ENCODE data around the gene PDK4. TPM values are rescaled to one million over a fixed set of nuclear protein-coding genes. Genes with fewer than 3 reads are reported as not detected.
"Not testable (repeated sequence)": the region's sequence is repeated elsewhere in the genome, so short reads cannot be mapped to it uniquely, and the experiment has no call there.

The PDK4 gene
- polyA plus RNA-seq, 12 donors: 9.9 to 26.3 (median 15.3) TPM; not detected in 1

- no peak for DNase-seq
Observed at GRCh38 chr7:95581467-95581866, 14.8 kb downstream of the PDK4 start.

- DNase-seq: no peak
Observed at GRCh38 chr7:95579318-95579717, 17.0 kb downstream of the PDK4 start.

- DNase-seq: no peak
Observed at GRCh38 chr7:95578299-95578855, 17.9 kb downstream of the PDK4 start.

GRCh38 chr7:95577137-95577536 lies 19.2 kb downstream of the PDK4 start:
- no peak for DNase-seq

GRCh38 chr7:95569720-95570119 lies 26.6 kb downstream of the PDK4 start:
- no peak for DNase-seq

- DNase-seq: no peak
Observed at GRCh38 chr7:95560674-95561073, 35.6 kb downstream of the PDK4 start.

GRCh38 chr7:95558864-95559263 lies 37.5 kb downstream of the PDK4 start:
- no peak for DNase-seq

GRCh38 chr7:95556777-95557176 lies 39.5 kb downstream of the PDK4 start:
- DNase-seq: no peak

GRCh38 chr7:95553939-95554338 lies 42.4 kb downstream of the PDK4 start:
- DNase-seq: no peak

- not testable (repeated sequence) for DNase-seq
Observed at GRCh38 chr7:95552010-95552926, 44.0 kb downstream of the PDK4 start.

GRCh38 chr7:95550546-95550945 lies 45.8 kb downstream of the PDK4 start:
- DNase-seq: peak; percentile 24

GRCh38 chr7:95549818-95550529 lies 46.3 kb downstream of the PDK4 start:
- DNase-seq: peak; percentile 83

- peak; percentile 51 for DNase-seq
Observed at GRCh38 chr7:95547361-95548348, 48.7 kb downstream of the PDK4 start.

GRCh38 chr7:95546647-95547046 lies 49.7 kb downstream of the PDK4 start:
- no peak for DNase-seq

- no peak for DNase-seq
Observed at GRCh38 chr7:95545673-95546072, 50.6 kb downstream of the PDK4 start.

- DNase-seq: peak; percentile 57
Observed at GRCh38 chr7:95545007-95545615, 51.2 kb downstream of the PDK4 start.

- no peak for DNase-seq
Observed at GRCh38 chr7:95544171-95544570, 52.1 kb downstream of the PDK4 start.

GRCh38 chr7:95543312-95543711 lies 53.0 kb downstream of the PDK4 start:
- DNase-seq: no peak

- DNase-seq: no peak
Observed at GRCh38 chr7:95540366-95540765, 56.0 kb downstream of the PDK4 start.

- peak; percentile 48 for DNase-seq
Observed at GRCh38 chr7:95539426-95539825, 56.9 kb downstream of the PDK4 start.

GRCh38 chr7:95537468-95537867 lies 58.8 kb downstream of the PDK4 start:
- no peak for DNase-seq

All from muscle of arm (tissue), 12 donors.